GM10266 (cell line): Measurements from ENCODE around the gene THRAP3.
"Not testable (repeated sequence)": the region's sequence is repeated elsewhere in the genome, so short reads cannot be mapped to it uniquely, and the experiment has no call there.

Experiments
- DNase-seq: peaks from one replicate; pipeline ENCODE4 v3.0.0; 2012; ENCODE audit errors: extremely low spot score
- CTCF ChIP-seq: IDR thresholded peaks from 2 replicates; pipeline ENCODE4 v1.5.1; 2012; ENCODE audit warnings: mild to moderate bottlenecking, low read depth; ENCODE audit not compliant: control insufficient read depth, insufficient read depth; ENCODE audit errors: missing control alignments

THRAP3 gene

GRCh38 chr1:36208978-36209703 lies 15.1 kb upstream of the THRAP3 start:
- no peak for TF ChIP-seq CTCF
- DNase-seq = no peak

GRCh38 chr1:36211307-36211706 lies 12.9 kb upstream of the THRAP3 start:
- no peak for DNase-seq

GRCh38 chr1:36211841-36212240 lies 12.4 kb upstream of the THRAP3 start:
- TF ChIP-seq CTCF = no peak
- DNase-seq = no peak

More at GRCh38 chr1:36211307-36211706, 12.9 kb upstream of the THRAP3 start:
- no peak for TF ChIP-seq CTCF

GRCh38 chr1:36212782-36213181 lies 11.5 kb upstream of the THRAP3 start:
- no peak for DNase-seq
- no peak for TF ChIP-seq CTCF

GRCh38 chr1:36217670-36218069 lies 6.6 kb upstream of the THRAP3 start:
- DNase-seq = no peak
- peak; percentile 8 for TF ChIP-seq CTCF

GRCh38 chr1:36221901-36222300 lies 2.3 kb upstream of the THRAP3 start:
- not testable (repeated sequence) for DNase-seq

GRCh38 chr1:36222481-36223380 lies 1.5 kb upstream of the THRAP3 start:
- DNase-seq = no peak
- no peak for TF ChIP-seq CTCF
